HEK293 (cell line): ENCODE data around the gene PCLO.

ENCODE experiments used
- CTCF ChIA-PET: fragments of 350-600 bp; formaldehyde crosslinking; extraction: SDS; loops from one replicate; lab custom pipeline; 2021; ENCODE audit warnings: antibody characterized with exemption; lab: Yijun Ruan, JAX
- POLR2A ChIA-PET: fragments of 300-600 bp; formaldehyde crosslinking; extraction: SDS; loops from one replicate; lab custom pipeline; 2020; ENCODE audit warnings: antibody characterized with exemption, inconsistent platforms; lab: Yijun Ruan, JAX
- H3K27ac ChIP-seq: fragments of 200-500 bp; sonication (Bioruptor generic); 2 replicates; pipeline ENCODE4 v1.5.1; 2014; ENCODE audit warnings: low read depth, low read length, control low read depth, inconsistent platforms; ENCODE audit errors: extremely low read depth
- H3K36me3 ChIP-seq, 2 experiments: fragments of 200-500 bp in 1 of 2; sonication (Bioruptor generic) in 1 of 2; 1 replicate in 1 of 2; 2 replicates in 1 of 2; pipeline ENCODE4 v1.5.1; 2014 to 2017; ENCODE audit warnings: inconsistent platforms in 2 of 2, low read length in 2 of 2; ENCODE audit not compliant: control insufficient read depth in 2 of 2, insufficient read depth in 1 of 2
- H3K4me1 ChIP-seq: fragments of 200-500 bp; sonication (Bioruptor generic); 2 replicates; pipeline ENCODE4 v1.5.1; 2014; ENCODE audit warnings: mild to moderate bottlenecking, low read length, inconsistent platforms; ENCODE audit not compliant: control insufficient read depth, insufficient read depth
- H3K4me3 ChIP-seq: 2 replicates; pipeline ENCODE4 v1.5.1; 2011; ENCODE audit warnings: low read depth, mild to moderate bottlenecking, control low read depth, low read length, moderate library complexity
- H3K9me3 ChIP-seq: fragments of 200-500 bp; sonication (Bioruptor generic); 2 replicates; pipeline ENCODE4 v1.5.1; 2014; ENCODE audit warnings: low read depth, low read length, inconsistent platforms; ENCODE audit not compliant: control insufficient read depth, insufficient read depth
- AEBP2 ChIP-seq: fragments of 450-650 bp; formaldehyde crosslinking; IDR thresholded peaks from 2 replicates; pipeline ENCODE4 v1.5.1; 2016; ENCODE audit warnings: missing biosample characterization, missing genetic modification characterization, borderline replicate concordance
- EGR2 ChIP-seq: fragments of 450-650 bp; formaldehyde crosslinking; IDR thresholded peaks from 2 replicates; pipeline ENCODE4 v1.5.1; 2016; ENCODE audit warnings: low read depth, missing biosample characterization, missing genetic modification characterization
- PRDM4 ChIP-seq: fragments of 450-650 bp; formaldehyde crosslinking; IDR thresholded peaks from 2 replicates; pipeline ENCODE4 v1.5.1; 2017; ENCODE audit warnings: missing biosample characterization, missing genetic modification characterization
- ZBTB44 ChIP-seq: fragments of 450-650 bp; IDR thresholded peaks from 2 replicates; pipeline ENCODE4 v1.5.1; 2018; ENCODE audit warnings: missing biosample characterization, mild to moderate bottlenecking, missing genetic modification characterization
- ZBTB48 ChIP-seq: fragments of 450-650 bp; formaldehyde crosslinking; IDR thresholded peaks from 2 replicates; pipeline ENCODE4 v1.5.1; 2016; ENCODE audit warnings: missing biosample characterization, missing genetic modification characterization
- ZNF341 ChIP-seq: fragments of 450-650 bp; formaldehyde crosslinking; IDR thresholded peaks from 2 replicates; pipeline ENCODE4; 2016; ENCODE audit warnings: low read depth, missing biosample characterization, missing genetic modification characterization
- ZNF362 ChIP-seq: fragments of 450-650 bp; formaldehyde crosslinking; IDR thresholded peaks from 2 replicates; pipeline ENCODE4 v1.5.1; 2016; ENCODE audit warnings: missing biosample characterization, missing genetic modification characterization
- ZNF394 ChIP-seq: fragments of 450-650 bp; formaldehyde crosslinking; IDR thresholded peaks from 2 replicates; pipeline ENCODE4 v1.5.1; 2016; ENCODE audit warnings: missing biosample characterization, missing genetic modification characterization, mild to moderate bottlenecking, moderate library complexity, borderline replicate concordance
- ZNF561 ChIP-seq: fragments of 450-650 bp; IDR thresholded peaks from 2 replicates; pipeline ENCODE4 v1.5.1; 2018; ENCODE audit warnings: missing biosample characterization, missing genetic modification characterization, borderline replicate concordance
- ZNF664 ChIP-seq: fragments of 450-650 bp; formaldehyde crosslinking; IDR thresholded peaks from 2 replicates; pipeline ENCODE4 v1.5.1; 2016; ENCODE audit warnings: missing biosample characterization, missing genetic modification characterization
- ZNF701 ChIP-seq: fragments of 450-650 bp; formaldehyde crosslinking; IDR thresholded peaks from 2 replicates; pipeline ENCODE4 v1.5.1; 2016; ENCODE audit warnings: missing biosample characterization, missing genetic modification characterization
- TF ChIP-seq, protein P1 (sequence below): fragments of 450-650 bp; formaldehyde crosslinking; IDR thresholded peaks from 2 replicates; pipeline ENCODE4 v1.5.1; 2016; ENCODE audit warnings: missing biosample characterization, missing genetic modification characterization
- TF ChIP-seq, protein P2 (sequence below): fragments of 450-650 bp; formaldehyde crosslinking; IDR thresholded peaks from 2 replicates; pipeline ENCODE4 v1.5.1; 2016; ENCODE audit warnings: missing biosample characterization, missing genetic modification characterization

PCLO gene

GRCh38 chr7:82840061-82840460, 322.6 kb downstream of the PCLO start:
- Histone ChIP-seq H3K36me3 (no peaks in the 10 kb centered on the region), H3K27ac (no peak overlapping the region)
- CTCF ChIA-PET = no interaction called here

DNA sequence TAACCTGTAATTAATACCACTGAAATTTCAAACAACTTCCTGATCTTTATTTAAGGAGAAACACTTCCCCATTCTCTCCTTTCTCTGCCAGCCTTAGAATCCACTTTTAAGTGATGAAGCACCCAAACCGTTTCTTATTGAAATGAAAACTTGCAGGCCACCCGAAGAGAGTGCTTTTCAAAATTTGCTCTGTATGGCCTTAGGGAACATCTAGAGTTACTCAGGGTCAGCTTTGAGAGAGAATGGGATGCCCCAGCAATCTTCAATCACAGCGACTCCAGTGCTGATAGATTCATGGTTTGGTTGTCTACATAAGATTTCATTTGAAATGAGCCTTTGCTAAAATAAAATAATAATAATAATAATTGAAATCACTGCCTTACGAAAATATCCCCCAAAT, 323.1 kb downstream of the PCLO start:
- H3K9me3 ChIP-seq = no peaks in the 10 kb centered on the region
- no peak overlapping the region for H3K4me3 ChIP-seq
- H3K27ac ChIP-seq = no peak overlapping the region
- POLR2A ChIA-PET = no interaction called here
- TF ChIP-seq PRDM4 (no peak), ZNF664 (tag by site-specific recombination) (no peak), ZNF561 (tag by site-specific recombination) (no peak)
- TF ChIP-seq, protein P1, sequence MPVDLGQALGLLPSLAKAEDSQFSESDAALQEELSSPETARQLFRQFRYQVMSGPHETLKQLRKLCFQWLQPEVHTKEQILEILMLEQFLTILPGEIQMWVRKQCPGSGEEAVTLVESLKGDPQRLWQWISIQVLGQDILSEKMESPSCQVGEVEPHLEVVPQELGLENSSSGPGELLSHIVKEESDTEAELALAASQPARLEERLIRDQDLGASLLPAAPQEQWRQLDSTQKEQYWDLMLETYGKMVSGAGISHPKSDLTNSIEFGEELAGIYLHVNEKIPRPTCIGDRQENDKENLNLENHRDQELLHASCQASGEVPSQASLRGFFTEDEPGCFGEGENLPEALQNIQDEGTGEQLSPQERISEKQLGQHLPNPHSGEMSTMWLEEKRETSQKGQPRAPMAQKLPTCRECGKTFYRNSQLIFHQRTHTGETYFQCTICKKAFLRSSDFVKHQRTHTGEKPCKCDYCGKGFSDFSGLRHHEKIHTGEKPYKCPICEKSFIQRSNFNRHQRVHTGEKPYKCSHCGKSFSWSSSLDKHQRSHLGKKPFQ (tag by site-specific recombination) = no peak
- CTCF ChIA-PET = no interaction called here
- H3K4me1 ChIP-seq = no peaks in the 10 kb centered on the region
- H3K36me3 ChIP-seq = no peaks in the 10 kb centered on the region

More at GRCh38 chr7:82840061-82840460, 322.6 kb downstream of the PCLO start:
- TF ChIP-seq AEBP2 (tag by site-specific recombination) (no peak), ZNF341 (tag by site-specific recombination) (no peak), ZNF362 (tag by site-specific recombination) (no peak), ZNF701 (tag by site-specific recombination) (no peak), EGR2 (tag by site-specific recombination) (no peak), ZNF394 (tag by site-specific recombination) (no peak), ZBTB48 (tag by site-specific recombination) (no peak), ZBTB44 (tag by site-specific recombination) (no peak)
- TF ChIP-seq, protein P2, sequence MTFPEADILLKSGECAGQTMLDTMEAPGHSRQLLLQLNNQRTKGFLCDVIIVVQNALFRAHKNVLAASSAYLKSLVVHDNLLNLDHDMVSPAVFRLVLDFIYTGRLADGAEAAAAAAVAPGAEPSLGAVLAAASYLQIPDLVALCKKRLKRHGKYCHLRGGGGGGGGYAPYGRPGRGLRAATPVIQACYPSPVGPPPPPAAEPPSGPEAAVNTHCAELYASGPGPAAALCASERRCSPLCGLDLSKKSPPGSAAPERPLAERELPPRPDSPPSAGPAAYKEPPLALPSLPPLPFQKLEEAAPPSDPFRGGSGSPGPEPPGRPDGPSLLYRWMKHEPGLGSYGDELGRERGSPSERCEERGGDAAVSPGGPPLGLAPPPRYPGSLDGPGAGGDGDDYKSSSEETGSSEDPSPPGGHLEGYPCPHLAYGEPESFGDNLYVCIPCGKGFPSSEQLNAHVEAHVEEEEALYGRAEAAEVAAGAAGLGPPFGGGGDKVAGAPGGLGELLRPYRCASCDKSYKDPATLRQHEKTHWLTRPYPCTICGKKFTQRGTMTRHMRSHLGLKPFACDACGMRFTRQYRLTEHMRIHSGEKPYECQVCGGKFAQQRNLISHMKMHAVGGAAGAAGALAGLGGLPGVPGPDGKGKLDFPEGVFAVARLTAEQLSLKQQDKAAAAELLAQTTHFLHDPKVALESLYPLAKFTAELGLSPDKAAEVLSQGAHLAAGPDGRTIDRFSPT (tag by site-specific recombination) = no peak
- TF ChIP-seq, all 188 proteins: peak for 0
- POLR2A ChIA-PET = no interaction called here
- no peaks in the 10 kb centered on the region for H3K4me1 ChIP-seq
- H3K9me3 ChIP-seq = no peaks in the 10 kb centered on the region
- H3K4me3 ChIP-seq = no peak overlapping the region
